Activated naive CD4-positive, alpha-beta T cell treated with anti-CD3 and anti-CD28 coated beads, Interleukin-2, amount 50 U/mL, for 16 hours (primary cell): Measurements from ENCODE around the gene PRR16.
"Not testable (repeated sequence)": the region's sequence is repeated elsewhere in the genome, so short reads cannot be mapped to it uniquely, and the experiment has no call there.

ENCODE experiments used
- DNase-seq: peaks from one replicate; pipeline ENCODE4 v3.0.0-alpha.2; 2020

PRR16 gene

GRCh38 chr5:120678279-120678678 lies 214.2 kb downstream of the PRR16 start:
- DNase-seq, result no peak

DNA sequence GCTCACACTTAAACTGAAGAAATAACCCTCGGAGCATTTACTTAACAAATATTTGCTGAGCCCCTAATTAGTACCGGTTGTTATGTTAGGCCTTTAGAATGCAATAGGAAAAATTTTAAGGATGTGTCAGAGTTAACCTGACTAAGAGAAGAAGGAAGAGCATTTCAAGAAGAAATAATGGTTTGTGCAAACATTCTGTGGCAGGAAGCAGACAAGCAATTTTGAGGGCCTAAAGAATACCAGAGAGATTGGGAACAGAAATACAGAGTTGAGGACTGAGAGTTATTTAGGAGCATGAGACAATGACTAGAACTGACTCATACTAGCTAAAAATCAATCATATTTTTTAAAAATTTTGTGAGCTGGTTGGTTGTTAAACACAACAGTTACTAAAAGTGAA lies 218.8 kb downstream of the PRR16 start:
- DNase-seq, result no peak

DNA sequence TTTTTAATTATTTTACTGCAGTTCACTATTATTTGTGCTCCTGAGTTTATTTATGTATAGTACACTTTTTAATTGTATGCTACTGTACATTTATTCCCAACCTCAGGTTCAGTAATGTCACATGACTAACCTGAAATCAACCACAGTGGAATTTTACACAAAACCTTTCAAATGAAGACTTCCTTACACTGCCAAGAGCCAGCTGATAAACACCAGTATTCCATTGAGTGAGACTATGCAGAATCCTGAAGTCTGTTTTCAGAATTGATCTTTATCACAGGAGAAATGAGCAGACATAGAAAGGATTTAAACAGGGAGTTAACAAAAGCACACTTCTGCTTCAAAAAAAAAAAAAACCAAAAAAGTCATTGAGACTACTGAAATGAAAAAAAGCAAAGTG lies 219.5 kb downstream of the PRR16 start:
- no peak for DNase-seq

- DNase-seq, result no peak
Measured at GRCh38 chr5:120684213-120684612, 220.1 kb downstream of the PRR16 start.

DNA sequence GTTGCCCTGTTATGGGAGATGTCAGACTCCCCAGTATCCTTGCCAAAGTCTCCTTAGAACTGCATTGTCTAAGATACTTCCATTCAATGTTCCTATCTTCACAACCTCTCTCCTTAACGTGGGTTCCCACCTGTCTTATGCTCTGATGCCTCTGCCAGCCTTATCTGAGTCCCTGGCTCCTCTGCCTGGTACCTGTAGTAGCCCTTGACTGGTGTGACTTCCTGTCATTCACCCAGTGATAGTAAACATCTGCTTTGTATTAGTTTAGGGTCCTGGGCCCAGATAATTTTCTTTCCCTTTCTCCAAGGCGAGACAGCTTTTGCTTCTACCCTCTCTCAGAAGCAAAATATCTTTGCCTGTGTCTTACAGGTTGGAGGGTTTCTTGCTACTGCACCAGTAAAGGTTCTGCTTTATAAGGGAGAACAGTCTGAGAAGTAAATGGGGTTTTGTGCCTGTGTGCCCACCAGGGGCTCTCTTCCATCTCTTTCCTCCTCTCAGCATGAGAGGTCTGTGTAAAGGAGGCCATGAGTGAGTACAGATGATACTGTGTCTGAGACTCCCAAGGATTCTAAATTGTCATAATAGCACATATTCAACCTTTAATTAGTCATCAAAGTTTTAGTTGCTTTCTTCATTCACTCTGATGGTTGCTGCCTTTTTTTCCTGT lies 220.8 kb downstream of the PRR16 start:
- no peak for DNase-seq

DNA sequence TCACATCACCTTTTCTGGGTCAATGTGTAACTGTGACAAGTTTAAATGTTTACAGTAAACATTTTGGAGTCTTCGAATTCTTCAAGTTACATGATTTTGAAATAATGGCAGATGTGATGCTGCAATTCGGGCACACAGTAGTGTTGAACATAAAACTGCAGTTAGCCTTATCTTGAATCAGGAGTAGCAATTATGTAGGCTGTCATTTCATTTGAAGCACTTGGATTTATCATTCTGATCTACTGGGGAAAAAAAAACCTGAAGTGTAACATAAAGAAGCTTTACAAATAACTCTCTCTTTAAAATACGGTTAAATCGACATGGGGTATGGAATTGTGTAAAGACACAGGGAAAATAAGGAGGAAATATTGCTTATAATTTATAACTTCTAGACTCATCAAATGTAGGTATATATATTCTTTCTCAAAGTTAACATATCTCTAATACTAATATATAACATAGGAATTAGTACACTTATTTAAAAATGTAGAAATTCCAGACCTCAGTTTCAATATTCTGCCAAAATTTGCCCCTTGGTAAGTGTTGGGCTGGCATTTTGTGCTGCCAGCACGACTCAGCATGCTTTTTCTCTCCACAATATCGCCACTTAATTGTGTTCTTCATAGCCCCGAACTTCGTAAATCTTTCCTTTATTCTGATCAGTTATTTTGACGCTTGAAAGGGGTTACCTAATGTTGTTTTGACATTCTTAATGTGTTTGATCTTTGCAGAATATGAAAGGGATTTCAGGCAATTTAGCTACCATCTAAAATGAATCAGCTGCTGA lies 226.7 kb downstream of the PRR16 start:
- DNase-seq, result no peak

DNA sequence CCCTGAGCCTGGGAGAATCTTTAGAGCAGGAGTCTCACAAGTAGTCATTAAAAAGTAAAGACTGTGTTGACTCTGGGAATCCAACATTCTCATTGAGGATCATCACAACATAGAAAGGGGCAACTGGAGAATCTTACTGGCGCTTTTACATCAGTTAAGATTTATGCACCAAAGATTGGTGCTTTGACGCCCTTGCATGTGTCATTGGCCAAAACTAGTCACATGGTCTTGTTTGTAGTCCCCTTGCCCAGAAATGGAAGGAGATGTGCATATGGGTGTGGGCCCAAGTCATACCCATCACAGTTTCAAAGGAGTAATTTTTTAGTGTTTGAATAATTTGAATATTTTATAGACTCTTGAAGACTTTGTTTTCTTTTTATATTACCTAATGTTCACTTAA lies 228.2 kb downstream of the PRR16 start:
- DNase-seq, result no peak

DNA sequence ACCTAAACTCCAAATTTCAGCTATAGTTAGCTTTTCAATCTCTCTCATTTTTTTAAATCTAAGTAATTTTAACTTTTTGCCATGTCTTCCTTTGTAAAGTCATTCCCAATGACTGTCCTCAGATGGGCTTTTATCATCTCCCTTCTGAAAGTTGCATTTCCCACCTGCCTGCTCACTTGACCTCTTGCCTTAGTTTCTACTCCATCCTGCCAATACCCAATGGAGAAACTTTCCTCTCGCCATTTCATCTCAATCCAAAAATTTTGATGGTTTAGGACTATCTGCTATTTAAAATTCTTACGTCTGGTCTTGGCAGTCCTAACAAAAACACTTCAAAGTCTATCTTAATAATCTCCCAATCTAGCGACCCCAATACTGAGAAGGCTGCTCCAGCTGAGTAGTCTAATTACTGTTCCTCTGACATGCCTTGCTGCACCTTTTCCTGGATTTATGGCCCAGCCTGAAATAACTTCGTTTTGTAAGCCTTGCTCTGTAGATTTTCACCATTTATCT lies 231.3 kb downstream of the PRR16 start:
- DNase-seq, result no peak

DNA sequence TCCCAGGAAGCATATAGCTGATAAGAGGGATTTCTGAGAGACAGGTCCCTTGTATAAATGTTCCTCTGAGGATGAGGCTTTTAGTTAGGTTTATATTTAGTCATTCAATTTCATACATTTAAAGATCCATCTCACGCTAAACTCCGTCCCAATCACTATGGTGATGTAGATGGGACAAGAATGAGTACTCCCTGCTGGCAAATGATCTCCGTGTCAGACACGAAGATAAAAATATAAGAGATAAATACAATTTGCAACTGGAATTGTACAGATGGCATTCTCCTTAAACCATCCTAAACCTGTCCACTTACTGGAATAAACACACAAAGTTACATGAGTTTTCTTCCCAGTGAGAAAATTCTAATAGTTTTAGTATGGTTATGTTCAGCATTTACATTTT lies 233.0 kb downstream of the PRR16 start:
- DNase-seq, result no peak

DNA sequence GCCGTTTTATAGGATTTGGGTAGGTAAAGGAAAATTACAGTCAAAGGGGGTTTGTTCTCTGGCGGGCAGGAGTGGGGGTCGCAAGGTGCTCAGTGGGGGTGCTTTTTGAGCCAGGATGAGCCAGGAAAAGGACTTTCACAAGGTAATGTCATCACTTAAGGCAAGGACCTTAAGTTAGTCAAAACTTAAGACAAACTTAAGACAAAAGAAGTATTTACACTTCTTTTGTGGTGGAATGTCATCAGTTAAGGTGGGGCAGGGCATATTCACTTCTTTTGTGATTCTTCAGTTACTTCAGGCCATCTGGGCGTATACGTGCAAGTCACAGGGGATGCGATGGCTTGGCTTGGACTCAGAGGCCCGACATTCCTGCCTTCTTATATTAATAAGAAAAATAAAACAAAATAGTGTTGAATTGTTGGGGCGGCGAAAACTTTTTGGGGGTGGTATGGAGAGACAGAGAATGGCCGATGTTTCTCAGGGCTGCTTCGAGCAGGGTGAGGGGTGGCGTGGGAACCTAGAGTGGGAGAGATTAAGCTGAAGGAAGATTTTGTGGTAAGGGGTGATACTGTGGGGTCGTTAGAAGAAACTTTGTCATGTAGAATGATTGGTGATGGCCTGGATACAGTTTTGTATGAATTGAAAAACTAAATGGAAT lies 233.7 kb downstream of the PRR16 start:
- DNase-seq, result not testable (repeated sequence)

- not testable (repeated sequence) for DNase-seq
Measured at GRCh38 chr5:120700653-120701052, 236.6 kb downstream of the PRR16 start.

DNA sequence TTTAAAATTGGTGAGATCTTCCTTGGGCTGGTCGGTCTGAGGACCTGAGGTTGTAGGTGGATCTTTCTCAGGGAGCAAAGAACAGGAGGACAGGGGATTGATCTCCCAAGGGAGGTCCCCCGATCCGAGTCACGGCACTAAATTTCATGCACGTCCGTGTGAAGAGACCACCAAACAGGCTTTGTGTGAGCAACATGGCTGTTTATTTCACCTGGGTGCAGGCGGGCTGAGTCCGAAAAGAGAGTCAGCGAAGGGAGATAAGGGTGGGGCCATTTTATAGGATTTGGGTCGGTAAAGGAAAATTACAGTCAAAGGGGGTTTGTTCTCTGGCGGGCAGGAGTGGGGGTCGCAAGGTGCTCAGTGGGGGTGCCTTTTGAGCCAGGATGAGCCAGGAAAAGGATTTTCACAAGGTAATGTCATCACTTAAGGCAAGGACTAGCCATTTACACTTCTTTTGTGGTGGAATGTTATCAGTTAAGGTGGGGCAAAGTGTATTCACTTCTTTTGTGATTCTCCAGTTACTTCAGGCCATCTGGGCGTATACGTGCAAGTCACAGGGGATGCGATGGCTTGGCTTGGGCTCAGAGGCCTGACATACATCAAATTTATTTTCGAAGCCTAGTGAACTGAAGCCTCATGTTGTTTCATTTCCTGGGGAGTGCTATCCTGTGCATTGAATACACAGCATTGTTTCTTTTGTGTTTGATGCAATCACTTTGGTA lies 238.9 kb downstream of the PRR16 start:
- DNase-seq, result not testable (repeated sequence)

GRCh38 chr5:120703918-120704587 lies 240.0 kb downstream of the PRR16 start:
- no peak for DNase-seq

GRCh38 chr5:120706877-120707276 lies 242.8 kb downstream of the PRR16 start:
- DNase-seq, result no peak

- DNase-seq, result no peak
Measured at GRCh38 chr5:120717381-120717780, 253.3 kb downstream of the PRR16 start.

- DNase-seq, result no peak
Measured at GRCh38 chr5:120730214-120730613, 266.1 kb downstream of the PRR16 start.

DNA sequence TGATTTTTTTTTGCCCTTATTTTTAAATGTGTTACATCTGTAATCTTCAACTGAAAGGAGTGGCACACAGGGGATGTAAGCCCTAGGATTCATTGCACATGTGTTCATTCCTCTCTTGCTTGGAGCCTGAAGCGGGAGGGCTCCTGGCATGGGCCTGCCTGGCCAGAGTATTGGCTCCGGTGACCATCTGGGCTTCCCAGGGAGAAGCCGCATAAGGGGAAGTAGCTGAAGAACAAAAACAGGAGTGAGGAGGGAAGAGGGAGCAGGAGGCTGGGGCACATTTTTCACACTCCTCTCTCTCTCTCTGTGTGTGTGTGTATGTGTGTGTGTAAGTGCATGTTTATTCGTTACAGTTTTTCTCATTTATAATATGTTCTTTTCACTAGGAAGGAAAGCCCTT lies 269.9 kb downstream of the PRR16 start:
- DNase-seq, result no peak

DNA sequence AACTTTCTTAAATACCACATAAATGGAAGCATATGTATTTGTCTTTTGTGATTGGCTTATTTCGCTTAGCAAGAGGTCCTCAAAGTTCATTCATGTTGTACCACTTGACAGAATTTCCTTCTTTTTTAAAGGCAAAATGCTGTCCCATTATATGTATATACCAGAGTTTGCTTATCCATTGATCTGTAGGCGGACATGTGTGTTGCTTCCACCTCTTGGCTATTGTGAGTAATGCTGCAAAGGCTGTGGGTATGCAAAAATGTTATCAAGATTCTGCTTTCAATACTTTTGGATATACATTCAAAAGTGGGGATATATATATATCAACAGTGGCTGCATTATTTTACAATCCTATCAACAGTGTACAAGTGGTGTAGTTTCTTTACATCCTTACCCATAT lies 271.0 kb downstream of the PRR16 start:
- no peak for DNase-seq
